Right ventricle myocardium superior (tissue), 1 donor: ENCODE measurements around the gene DCAF4. TPM values are rescaled to one million over a fixed set of nuclear protein-coding genes. Genes with fewer than 3 reads are reported as not detected.

Experiments used
- ATAC-seq: fragments of 200-7000 bp; cut with Tn5 transposase; one replicate; pipeline ENCODE4 v1.9.1; 2020; ENCODE audit warnings: mild to moderate bottlenecking; ENCODE audit not compliant: poor library complexity
- DNase-seq: peaks from one replicate; pipeline ENCODE4 v3.0.0-alpha.2; 2020
- intact Hi-C: fragments of 100-400 bp; cut with DNase I; formaldehyde crosslinking; loops from one replicate; pipeline ENCODE4 v1.11.2; 2022
- total RNA-seq: library from RNA; stranded (reverse); fragmentation: NEBNext Ultra II Directional; extraction: Animal tissue kit (Norgen Biotek cat#: 25700); gene quantifications from one replicate; pipeline ENCODE4 v1.2.1, GENCODE V29; 2021
- donor health status: DM: no; HTN: yes; CAD: no; lungs with severe emphysema.

Gene DCAF4
- total RNA-seq, 1 donor from 2014 or later, result 5.5 TPM

DNA sequence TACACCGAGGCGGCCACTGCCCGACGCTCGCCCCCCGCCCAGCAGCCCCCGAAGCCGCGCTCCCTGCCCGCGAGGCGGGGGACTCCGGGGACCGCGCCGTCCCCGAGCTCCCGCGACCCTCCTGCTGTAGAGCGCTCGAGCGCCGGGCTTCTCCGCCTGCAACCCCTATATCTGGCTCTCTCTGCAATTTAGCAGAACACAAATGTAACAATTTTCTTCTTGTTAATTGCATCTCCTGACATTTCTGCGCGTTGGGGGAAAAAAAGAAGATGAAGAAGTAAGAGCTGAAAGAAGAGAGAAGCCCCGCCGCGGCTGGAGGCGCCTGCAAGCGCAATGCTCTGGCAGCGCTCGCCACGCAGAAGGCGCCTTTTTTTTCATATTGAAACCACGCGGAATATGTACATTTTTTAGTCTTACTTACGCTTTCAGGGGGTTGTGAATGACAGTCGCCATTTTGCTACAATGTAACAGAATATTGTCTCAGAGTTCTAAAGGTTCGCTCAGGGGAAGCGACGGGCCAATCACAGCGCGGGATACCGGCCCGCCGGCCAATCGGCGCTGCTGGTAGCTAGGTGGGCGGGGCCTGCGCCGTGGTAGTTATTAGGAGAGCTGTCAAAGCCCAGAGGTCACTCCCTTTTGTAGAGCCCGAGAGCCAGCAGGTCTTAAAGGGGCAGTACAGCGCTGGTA lies 32.5 kb upstream of the DCAF4 start, which contains the start of gene DPF3:
Gene DPF3, minus strand, starts transcription at position 466 of the 687 bp plus-strand sequence. Its CDS starts 13 bp downstream, at position 453.
- intact Hi-C loops, result loop anchor here (2.0 to 10.0 kb wide), 2 partner anchors 81 to 169 kb away; no protein-coding TSS in a partner anchor
- peak; percentile 98 for DNase-seq
- ATAC-seq, result peak; percentile 94

DNA sequence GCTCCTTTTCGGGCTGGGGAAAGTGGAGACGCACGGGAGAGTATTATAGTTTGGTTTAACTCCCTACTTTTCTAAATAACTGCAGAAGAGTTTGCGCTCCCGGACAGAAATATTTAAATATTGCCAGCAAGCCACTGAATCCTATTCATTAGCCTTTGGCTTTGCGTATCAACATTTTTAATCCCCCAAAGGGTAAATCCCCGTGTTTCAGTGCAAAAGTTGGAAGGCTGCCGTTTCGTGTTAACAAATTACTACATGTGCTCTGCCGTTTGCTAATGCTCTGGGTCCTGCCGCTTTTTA lies 32.0 kb upstream of the DCAF4 start:
- intact Hi-C loops, result loop anchor here (10.0 kb wide), 1 partner anchor 169 kb away; no protein-coding TSS in a partner anchor
- no peak for ATAC-seq
- DNase-seq, result no peak

DNA sequence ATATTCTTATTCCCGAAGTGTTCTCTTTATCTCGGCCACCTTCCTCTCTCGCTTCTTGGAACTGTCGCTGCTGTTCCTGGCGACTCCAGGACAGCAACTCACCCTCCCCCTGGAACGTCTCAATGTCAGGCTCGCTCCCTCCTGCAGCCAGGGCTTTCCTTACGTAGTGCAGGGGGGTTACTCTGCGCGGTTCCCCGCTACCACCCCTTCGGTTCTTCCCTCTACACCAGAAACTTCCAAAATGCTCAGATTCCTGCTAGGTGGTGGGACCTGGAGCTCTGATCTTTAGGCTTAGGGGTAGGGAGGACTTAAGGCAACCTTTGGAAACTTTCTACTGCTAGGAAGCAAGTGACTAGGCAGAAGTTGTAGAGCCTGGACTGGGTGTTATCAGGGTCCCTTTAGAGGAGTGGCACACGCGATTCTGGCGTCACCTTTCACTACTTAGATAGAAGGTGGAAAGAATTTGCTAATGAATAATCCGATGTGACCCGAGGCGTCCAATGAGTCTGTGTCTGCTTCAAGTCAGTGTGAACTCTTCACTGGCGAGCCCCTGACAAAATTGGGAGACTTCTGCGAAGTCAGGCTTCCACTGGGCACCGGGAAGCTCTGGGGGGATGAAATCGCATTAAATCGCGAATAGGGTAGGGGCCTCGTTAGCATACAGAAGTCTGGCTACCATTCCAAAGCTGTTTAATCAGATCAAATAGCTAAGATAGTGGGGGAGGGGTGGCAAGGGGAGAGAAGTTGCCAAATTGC lies 31.5 kb upstream of the DCAF4 start:
- intact Hi-C loops, result loop anchor here (10.0 kb wide), 1 partner anchor 170 kb away; no protein-coding TSS in a partner anchor
- peak; percentile 48 for DNase-seq
- ATAC-seq, result peak; percentile 56

DNA sequence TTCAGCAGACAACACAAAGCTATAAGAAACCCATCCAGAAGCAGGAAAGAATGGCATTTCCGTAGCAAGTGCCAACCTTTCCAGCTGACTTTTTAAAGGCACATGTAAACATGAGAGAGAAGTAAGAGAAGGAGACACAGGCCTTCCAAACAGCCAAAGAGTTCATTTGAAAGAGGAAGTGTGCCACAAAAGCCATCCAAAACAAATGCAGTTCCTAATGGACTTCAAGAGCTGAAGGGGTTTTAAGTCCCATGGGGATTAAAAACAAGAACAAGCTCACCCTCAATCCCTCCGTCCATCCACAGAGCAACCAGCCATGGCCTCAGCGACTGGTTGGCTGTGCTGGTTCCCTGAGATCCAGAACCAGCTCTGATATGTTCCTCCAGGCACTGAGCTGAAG lies 27.8 kb upstream of the DCAF4 start:
- DNase-seq (no peak), ATAC-seq (no peak)
- intact Hi-C loops, result loop anchor here (10.0 kb wide), 1 partner anchor 174 kb away; no protein-coding TSS in a partner anchor

DNA sequence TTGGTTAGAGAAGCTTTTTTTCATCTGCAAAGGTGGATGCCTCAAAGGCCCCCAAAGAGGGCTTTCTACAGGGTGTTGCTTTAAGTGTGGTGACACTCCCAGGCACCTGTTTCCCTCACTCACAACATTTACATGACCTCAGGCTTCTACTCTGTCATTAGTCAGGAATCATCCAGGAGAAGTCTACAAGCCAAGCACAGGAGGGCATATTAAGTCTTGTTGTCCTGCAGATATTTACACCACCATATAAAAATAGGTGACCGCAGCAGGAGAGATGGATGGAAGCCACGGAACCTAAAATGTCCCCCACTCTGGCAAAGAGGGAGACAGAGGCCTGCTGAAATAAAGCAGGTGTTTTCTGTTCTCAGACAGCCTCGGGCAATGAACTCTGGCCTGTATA lies 24.9 kb upstream of the DCAF4 start:
- ATAC-seq, result no peak
- intact Hi-C loops, result no loop called here
- DNase-seq, result no peak

DNA sequence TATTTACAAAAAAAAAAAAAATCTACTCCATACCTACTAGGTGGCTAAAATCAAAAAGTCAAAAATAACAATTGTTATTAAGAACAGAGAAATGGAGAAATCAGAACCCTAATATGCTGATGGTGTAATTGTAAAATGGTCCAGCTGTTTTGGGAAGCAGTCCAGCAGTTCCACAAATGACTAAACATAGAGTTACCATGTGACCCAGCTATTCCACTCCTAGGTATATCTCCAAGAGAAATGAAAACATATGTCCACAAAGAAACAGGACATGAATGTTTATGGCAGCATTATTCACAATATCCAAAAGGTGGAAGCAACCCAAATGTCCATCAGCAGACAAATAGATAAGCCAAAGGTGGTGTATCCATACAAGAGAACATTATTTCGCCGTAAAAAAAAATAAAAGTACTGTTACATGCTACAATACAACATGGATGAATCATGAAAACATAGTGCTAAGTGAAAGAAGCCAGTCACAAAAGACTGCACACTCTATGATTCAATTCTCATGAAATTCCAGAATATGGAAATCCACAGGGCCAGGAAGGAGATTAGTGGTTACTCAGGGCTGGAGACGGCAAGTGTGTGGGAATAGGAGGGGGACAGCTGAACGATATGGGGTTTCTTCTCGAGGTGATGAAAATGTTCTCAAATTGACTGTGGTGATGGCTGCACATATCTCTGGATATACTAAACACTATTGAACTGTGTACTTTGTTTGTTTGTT lies 23.3 kb upstream of the DCAF4 start:
- ATAC-seq, result no peak
- intact Hi-C loops, result no loop called here
- DNase-seq, result no peak

DNA sequence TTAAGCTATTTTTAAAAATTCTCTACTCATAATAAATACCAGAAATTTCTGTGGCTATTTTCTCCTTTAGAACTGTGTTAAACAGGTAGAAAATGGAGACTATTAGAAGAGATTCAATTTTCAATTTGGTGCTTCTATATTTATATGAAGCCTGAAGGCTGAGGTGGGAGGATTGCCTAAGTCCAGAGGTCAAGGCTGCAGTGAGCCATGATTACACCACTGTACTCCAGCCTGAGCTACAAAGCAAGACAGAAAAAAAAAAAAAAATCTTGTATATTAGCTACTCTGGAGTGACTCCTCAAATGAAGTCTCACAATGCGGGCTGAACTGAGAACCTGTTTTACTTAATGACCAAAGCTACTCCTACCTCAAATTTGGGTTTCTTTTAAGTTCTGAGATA lies 22.5 kb upstream of the DCAF4 start:
- DNase-seq (no peak), ATAC-seq (no peak)
- intact Hi-C loops, result no loop called here

DNA sequence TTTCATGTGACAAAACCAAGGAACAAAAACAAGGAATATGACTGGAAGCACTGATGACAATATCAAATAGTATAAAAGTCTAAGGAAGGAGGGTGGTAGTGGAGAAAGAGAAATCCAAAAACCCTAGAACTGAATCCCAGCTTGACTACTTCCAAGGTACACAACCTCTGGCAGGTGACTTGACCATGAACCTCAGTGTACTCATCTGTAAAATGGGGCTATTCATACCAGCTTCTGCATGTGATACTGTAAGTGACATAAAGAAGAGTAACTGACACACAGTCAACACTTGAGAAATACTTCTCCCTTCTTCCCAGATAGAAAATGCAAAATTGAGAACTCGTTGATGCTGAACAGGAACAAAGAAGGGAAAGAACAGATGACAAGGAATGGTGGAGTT lies 22.0 kb upstream of the DCAF4 start:
- no peak for DNase-seq
- intact Hi-C loops, result no loop called here
- ATAC-seq, result no peak

DNA sequence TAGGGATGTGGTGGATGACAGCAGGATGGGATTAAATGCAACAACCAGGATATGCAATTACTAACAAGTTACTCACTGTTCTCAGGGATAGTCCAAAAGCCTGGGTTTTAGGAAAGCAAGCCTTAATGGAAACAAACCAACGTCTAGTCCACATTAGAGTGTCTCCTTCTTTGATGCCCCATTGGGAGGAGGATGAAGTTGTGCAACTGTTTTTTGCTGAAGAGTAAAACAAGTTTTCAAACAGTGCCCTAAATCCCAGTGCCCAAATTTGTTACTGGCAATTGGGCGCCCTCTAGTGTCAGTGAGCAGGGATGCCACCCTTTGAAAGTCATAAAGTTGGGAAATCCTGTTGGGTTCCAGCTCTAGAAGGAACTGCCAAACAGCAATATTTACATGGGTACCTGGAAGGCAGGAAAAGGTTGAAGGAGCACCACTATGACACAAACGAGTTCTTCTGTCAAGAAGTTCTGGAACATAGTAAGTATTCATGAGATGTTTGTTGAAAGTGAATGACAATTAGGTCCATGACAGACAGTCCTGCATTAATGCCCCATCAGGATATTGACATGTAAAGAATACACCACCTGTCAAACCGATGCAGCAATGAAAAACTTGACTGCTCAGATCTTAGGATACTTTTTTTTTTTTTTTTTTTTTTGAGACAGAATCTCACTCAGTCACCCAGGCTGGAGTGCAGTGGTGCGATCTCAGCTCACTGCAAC lies 21.3 kb upstream of the DCAF4 start:
- intact Hi-C loops, result no loop called here
- ATAC-seq (peak; percentile 76), DNase-seq (peak; percentile 66)

DNA sequence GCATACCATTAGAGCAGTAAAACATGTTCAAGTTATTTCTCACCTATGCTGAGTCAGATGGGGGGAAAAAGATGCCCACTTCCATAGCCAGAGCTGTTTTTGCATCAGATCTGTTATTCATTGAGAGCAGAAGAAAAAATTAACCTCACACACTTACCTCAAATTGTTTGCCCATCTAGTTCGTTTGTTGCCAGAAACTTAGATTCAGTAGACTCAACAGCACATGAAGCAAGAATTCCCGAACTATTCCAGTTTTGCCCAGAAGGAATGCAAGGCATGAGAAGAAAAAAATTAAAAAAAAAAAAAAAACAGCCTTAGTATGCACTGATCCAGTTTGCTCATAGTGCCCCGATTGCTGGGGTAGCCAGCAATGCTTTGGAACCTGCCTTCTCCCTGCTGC lies 19.9 kb upstream of the DCAF4 start:
- no peak for DNase-seq
- intact Hi-C loops, result loop anchor here (2.0 kb wide), 1 partner anchor 390 kb away; no protein-coding TSS in a partner anchor
- ATAC-seq, result no peak

DNA sequence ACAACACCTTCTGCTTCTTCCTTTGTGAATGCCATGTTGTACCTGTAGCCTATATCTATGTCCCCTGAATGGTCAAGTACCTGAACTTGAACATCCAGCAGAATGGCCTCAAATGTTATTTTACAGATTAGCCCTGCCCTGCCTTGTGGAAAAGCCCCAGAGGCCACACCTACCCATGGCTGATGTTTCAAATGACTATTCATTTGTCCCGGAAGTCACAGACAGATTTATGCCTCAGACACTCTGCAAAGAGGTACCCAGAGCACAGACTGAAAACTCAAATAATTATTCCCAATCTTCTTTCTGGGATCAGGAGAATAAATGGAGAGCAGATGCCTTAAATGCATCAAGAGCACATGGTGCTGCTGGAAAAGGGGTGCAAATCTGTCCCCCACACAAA lies 19.4 kb upstream of the DCAF4 start:
- DNase-seq (no peak), ATAC-seq (no peak)
- intact Hi-C loops, result loop anchor here (2.0 kb wide), 1 partner anchor 390 kb away; no protein-coding TSS in a partner anchor

DNA sequence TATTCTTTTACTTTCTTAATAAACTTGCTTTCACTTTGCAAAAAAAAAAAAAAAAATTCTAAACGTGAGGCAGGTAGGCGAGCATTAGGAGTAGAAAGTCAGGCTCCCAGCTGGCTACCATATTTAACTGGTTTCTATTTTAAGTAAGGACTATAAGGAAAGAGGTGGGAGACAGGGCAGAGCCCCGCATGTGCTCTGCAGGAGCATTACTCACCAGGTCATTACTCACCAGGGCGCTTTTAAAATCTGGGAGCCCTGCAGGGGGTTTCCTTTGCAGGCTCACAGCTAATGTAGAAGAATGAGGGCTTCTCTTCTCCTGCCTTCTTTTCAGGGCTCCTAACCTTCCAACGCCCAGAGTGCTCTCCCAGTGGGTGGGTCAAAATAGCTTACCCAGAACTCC lies 18.4 kb upstream of the DCAF4 start:
- intact Hi-C loops, result loop anchor here (2.0 kb wide), 1 partner anchor 391 kb away; no protein-coding TSS in a partner anchor
- ATAC-seq (no peak), DNase-seq (no peak)

DNA sequence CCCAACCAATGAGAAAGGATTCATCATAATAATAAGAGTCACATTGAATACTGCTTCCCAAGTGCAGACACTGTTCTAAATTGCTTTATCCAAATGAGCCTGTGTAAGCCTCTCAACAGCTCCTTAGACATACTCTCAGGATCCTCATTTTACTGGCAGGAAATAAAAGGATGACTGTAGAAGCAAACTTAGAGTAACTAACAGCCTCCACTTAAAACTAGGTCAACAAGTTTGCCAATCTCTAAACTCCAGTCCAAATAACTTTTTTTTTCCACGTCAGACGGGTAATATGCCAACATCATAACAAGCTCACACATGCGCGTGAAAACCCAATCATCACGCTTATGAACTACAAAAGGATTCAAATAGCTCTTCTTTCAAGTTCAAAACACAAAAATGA lies 17.1 kb upstream of the DCAF4 start:
- no peak for DNase-seq
- intact Hi-C loops, result no loop called here
- ATAC-seq, result peak; percentile 42

DNA sequence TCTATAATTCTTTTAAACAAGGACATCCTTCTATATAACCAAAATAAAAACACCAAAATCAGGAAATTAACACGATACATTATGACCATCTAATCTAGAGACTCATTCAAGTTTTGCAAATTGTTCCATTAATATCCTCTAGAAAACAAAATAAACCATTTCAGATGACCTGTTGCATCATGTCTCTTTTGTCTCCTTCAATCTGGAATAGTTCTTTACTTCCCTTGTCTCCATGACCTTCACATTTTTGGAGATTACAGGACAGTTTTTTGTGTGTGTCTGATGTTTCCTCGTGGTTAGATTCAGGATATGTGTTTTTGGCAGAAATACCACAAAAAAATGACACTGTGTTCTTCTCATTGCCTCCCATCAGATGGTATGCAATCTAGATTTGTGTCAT lies 12.5 kb upstream of the DCAF4 start:
- intact Hi-C loops, result no loop called here
- no peak for DNase-seq
- ATAC-seq, result no peak

DNA sequence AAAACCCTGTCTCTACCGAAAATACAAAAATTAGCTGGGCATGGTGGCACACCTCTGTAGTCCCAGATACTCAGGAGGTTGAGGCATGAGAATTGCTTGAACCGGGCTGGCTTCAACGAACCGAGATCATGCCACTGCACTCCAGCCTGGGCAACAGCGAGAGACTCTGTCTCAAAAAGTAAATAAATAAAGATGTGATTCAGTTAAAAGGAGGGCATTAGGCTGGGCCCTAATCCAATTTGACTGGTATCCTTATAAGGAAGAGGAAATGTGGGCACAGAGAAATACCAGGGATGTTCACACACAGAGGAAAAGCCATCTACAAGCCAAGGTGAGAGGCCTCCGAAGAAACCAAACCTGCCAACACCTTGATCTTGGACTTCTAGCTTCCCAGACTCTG lies 10.1 kb upstream of the DCAF4 start:
- DNase-seq (no peak), ATAC-seq (no peak)
- intact Hi-C loops, result no loop called here

DNA sequence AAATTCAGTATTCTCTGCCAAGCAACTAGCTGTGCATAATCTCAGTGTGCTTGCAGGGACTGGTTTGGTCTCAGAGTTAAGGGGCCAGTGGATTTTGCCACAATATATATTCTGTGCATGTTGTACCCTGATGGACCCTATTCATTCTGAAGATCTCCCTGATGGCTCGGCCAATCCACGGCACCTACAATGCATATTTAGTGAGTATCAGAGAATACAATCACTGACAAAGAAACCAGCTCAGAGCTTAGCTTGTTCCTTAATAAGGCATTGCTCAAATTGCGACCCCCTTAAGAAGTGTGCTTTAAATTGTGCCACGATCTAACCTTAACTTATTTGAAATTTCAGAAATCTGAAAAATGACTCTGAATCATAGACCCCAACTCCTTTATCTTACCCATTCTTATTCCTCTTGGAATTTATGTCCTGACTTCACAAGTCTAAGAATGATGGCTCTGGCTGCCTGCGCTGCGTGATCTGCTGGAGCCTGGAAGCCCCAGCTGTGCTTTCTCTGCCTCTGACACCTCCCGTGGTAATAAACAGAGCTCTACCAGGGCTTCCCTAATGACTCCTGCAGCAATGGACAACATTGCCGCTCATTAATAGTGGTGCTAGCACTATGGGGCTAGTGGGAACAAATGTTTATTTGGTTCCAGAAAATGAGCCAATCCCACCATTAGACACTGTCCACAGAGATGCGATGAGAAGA lies 9.0 kb upstream of the DCAF4 start:
- ATAC-seq (no peak), DNase-seq (no peak)
- intact Hi-C loops, result no loop called here

DNA sequence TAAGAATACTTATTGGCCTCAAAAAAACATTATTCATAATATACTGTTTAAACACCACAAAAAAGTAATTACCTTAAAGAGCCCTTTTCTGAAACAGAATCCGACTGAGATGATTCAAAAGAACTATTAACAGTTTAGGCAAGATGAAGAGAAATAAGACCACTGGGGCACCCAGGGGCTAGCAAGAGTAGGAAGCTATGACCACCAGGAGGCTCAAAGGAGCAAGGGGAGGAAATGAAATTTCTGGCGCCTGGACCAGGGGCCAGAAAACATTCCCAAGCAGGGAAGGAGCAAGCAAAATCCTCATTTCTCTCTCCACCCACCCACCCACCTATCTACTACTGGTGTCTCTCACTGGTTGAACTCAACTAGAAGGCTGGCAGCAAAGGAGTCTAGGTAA lies 6.3 kb upstream of the DCAF4 start:
- no peak for ATAC-seq

DNA sequence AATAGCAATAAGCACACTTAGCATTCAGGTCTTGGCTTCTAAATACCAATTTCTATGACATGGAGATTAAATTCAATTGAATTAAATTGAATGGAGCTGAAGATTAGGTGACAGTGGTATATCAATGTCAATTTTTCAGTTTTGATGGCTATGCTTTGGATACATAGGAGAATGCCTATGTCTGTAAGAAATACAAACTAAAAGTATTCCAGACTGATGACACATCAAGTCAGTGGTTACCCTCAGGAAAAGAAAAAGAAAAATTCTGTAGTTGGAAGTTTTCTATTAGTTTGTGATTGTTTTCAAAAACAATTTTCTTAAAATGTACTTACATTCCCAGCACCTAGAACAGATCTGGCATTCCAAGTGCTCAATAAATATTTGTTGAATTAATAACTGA lies 4.9 kb upstream of the DCAF4 start:
- no peak for DNase-seq
- ATAC-seq, result no peak
- intact Hi-C loops, result no loop called here

More for the DNA sequence above, 6.3 kb upstream of the DCAF4 start:
- no peak for DNase-seq
- intact Hi-C loops, result no loop called here
